Osteoblast (primary cell): ENCODE data around the gene ZDHHC18. TPM values are rescaled to one million over a fixed set of nuclear protein-coding genes. Genes with fewer than 3 reads are reported as not detected.

Source experiments
- DNase-seq: peaks from one replicate; pipeline ENCODE4 v3.0.0; 2011; ENCODE audit warnings: low spot score, mixed read lengths; ENCODE audit not compliant: insufficient read length; ENCODE audit errors: missing footprints
- H2AFZ ChIP-seq: 2 replicates; pipeline ENCODE4 v1.6.0; 2011; ENCODE audit warnings: mild to moderate bottlenecking, low read length
- H3K27ac ChIP-seq: 2 replicates; pipeline ENCODE4 v1.5.1; 2011; ENCODE audit warnings: mild to moderate bottlenecking, low read depth, low read length, moderate library complexity
- H3K27me3 ChIP-seq: 2 replicates; pipeline ENCODE4 v1.6.0; 2012; ENCODE audit warnings: mild to moderate bottlenecking, control low read depth, inconsistent platforms, low read length, moderate library complexity; ENCODE audit not compliant: insufficient read depth
- H3K36me3 ChIP-seq: 2 replicates; pipeline ENCODE4 v1.5.1; 2011; ENCODE audit warnings: mild to moderate bottlenecking, low read length, control low read depth, moderate library complexity; ENCODE audit not compliant: insufficient read depth
- H3K4me1 ChIP-seq: 2 replicates; pipeline ENCODE4 v1.5.1; 2011; ENCODE audit warnings: mild to moderate bottlenecking, low read length, control low read depth, moderate library complexity; ENCODE audit not compliant: insufficient read depth
- H3K4me2 ChIP-seq: 2 replicates; pipeline ENCODE4 v1.6.0; 2011; ENCODE audit warnings: mild to moderate bottlenecking, low read length; ENCODE audit not compliant: insufficient read depth
- H3K4me3 ChIP-seq: fragments of 200-600 bp; sonication (generic); 3 replicates; pipeline ENCODE4 v1.5.1; 2012; ENCODE audit warnings: mild to moderate bottlenecking, low read length, inconsistent platforms; ENCODE audit not compliant: insufficient read depth
- H3K79me2 ChIP-seq: 2 replicates; pipeline ENCODE4 v1.6.0; 2012; ENCODE audit warnings: mild to moderate bottlenecking, low read length, control low read depth, inconsistent platforms; ENCODE audit not compliant: insufficient read depth
- H3K9me3 ChIP-seq: 2 replicates; pipeline ENCODE4 v1.5.1; 2011; ENCODE audit warnings: low read depth, low read length, control low read depth
- H4K20me1 ChIP-seq: 2 replicates; pipeline ENCODE4 v1.6.0; 2012; ENCODE audit warnings: mild to moderate bottlenecking, low read length, control low read depth; ENCODE audit not compliant: insufficient read depth
- total RNA-seq: library from RNA; depleted of rRNA; stranded (reverse); fragments of >200 nt; gene quantifications from 2 replicates; pipeline ENCODE4 v1.2.3, GENCODE V29; 2012
- TF ChIP-seq, protein P1 (sequence below): IDR thresholded peaks from 2 replicates; pipeline ENCODE4 v1.5.1; 2011; ENCODE audit warnings: mild to moderate bottlenecking, low read depth, low read length, moderate library complexity; ENCODE audit errors: extremely low read depth

ZDHHC18 gene
- total RNA-seq, 1 donor = 7.6 TPM

GRCh38 chr1:26820784-26821269 lies 5.7 kb upstream of the ZDHHC18 start:
- no peaks in the 10 kb centered on the region for H3K27me3 ChIP-seq
- H3K27ac ChIP-seq = no peak overlapping the region
- H3K4me3 ChIP-seq = no peak overlapping the region
- H3K9me3 ChIP-seq = no peaks in the 10 kb centered on the region
- no peak overlapping the region for H2AFZ ChIP-seq
- no peaks in the 10 kb centered on the region for H4K20me1 ChIP-seq
- no peaks in the 10 kb centered on the region for H3K36me3 ChIP-seq
- no peaks in the 10 kb centered on the region for H3K79me2 ChIP-seq
- TF ChIP-seq, protein P1, sequence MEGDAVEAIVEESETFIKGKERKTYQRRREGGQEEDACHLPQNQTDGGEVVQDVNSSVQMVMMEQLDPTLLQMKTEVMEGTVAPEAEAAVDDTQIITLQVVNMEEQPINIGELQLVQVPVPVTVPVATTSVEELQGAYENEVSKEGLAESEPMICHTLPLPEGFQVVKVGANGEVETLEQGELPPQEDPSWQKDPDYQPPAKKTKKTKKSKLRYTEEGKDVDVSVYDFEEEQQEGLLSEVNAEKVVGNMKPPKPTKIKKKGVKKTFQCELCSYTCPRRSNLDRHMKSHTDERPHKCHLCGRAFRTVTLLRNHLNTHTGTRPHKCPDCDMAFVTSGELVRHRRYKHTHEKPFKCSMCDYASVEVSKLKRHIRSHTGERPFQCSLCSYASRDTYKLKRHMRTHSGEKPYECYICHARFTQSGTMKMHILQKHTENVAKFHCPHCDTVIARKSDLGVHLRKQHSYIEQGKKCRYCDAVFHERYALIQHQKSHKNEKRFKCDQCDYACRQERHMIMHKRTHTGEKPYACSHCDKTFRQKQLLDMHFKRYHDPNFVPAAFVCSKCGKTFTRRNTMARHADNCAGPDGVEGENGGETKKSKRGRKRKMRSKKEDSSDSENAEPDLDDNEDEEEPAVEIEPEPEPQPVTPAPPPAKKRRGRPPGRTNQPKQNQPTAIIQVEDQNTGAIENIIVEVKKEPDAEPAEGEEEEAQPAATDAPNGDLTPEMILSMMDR = peak; percentile 8
- H3K4me2 ChIP-seq = no peak overlapping the region
- peaks cover 10% of the 10 kb centered on the region for H3K4me1 ChIP-seq
- no peak for DNase-seq

- peak; percentile 78 for DNase-seq
- peaks cover 14% of the 10 kb centered on the region for H3K79me2 ChIP-seq
- no peaks in the 10 kb centered on the region for H4K20me1 ChIP-seq
- no peak overlapping the region for H3K27ac ChIP-seq
- H3K36me3 ChIP-seq = no peaks in the 10 kb centered on the region
- no peak overlapping the region for H2AFZ ChIP-seq
- no peak overlapping the region for H3K4me2 ChIP-seq
- peaks cover 21% of the 10 kb centered on the region for H3K4me1 ChIP-seq
- no peak overlapping the region for H3K4me3 ChIP-seq
- TF ChIP-seq, protein P1 = no peak
- H3K9me3 ChIP-seq = no peaks in the 10 kb centered on the region
- no peaks in the 10 kb centered on the region for H3K27me3 ChIP-seq
Observed at GRCh38 chr1:26822737-26823395, 3.6 kb upstream of the ZDHHC18 start.

GRCh38 chr1:26824731-26825130 lies 1.8 kb upstream of the ZDHHC18 start:
- H3K4me2 ChIP-seq = no peak overlapping the region
- peaks cover 30% of the 10 kb centered on the region for H3K4me1 ChIP-seq
- no peaks in the 10 kb centered on the region for H3K9me3 ChIP-seq
- TF ChIP-seq, protein P1 = no peak
- peaks cover 12% of the 10 kb centered on the region for H4K20me1 ChIP-seq
- H2AFZ ChIP-seq = no peak overlapping the region
- H3K4me3 ChIP-seq = no peak overlapping the region
- no peaks in the 10 kb centered on the region for H3K27me3 ChIP-seq
- H3K36me3 ChIP-seq = no peaks in the 10 kb centered on the region
- H3K27ac ChIP-seq = peak overlapping the region; percentile 51
- H3K79me2 ChIP-seq = peaks cover 32% of the 10 kb centered on the region
- DNase-seq = no peak

DNA sequence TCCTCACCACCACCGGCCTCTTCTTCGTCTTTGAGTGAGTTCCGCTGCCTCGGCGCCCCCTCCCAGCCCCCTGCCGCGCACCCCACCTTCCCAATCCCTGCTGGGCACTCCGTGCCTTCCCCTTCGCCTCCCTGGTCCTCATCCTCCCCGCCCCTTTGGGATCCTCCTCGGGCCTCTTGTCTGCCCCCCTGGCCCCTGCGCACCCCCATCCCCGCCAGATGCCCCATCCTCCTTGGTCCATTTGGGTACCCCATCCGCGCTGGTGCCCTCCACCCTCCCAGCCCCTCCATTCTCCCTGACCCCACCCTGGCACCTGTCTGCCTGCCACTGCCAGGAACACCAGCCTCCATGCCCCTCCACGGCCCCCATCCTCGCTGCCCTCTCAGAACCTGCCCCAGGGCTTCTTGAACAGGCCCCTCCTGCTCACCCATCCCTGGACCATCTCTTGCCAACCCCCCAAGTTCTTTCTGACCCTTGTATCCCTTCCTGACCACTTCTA lies 667 bp downstream of the ZDHHC18 start:
- peak overlapping the region; percentile 81 for H3K4me3 ChIP-seq
- H2AFZ ChIP-seq = no peak overlapping the region
- peaks cover 54% of the 10 kb centered on the region for H3K79me2 ChIP-seq
- H4K20me1 ChIP-seq = peaks cover 32% of the 10 kb centered on the region
- no peaks in the 10 kb centered on the region for H3K27me3 ChIP-seq
- H3K4me2 ChIP-seq = peak overlapping the region; percentile 91
- TF ChIP-seq, protein P1 = no peak
- DNase-seq = no peak
- H3K9me3 ChIP-seq = no peaks in the 10 kb centered on the region
- H3K36me3 ChIP-seq = peaks cover 12% of the 10 kb centered on the region
- peaks cover 30% of the 10 kb centered on the region for H3K4me1 ChIP-seq
- peak overlapping the region; percentile 23 for H3K27ac ChIP-seq
